DND-41 (cell line): ENCODE data around the gene CIROP.

Experiments used
- ATAC-seq: fragments of 200-7000 bp; cut with Tn5 transposase; 3 replicates; pipeline ENCODE4 v1.9.1; 2021; ENCODE audit warnings: low read depth; ENCODE audit not compliant: insufficient read depth
- DNase-seq: peaks from one replicate; pipeline ENCODE4 v3.0.0-alpha.2; 2020
- H2AFZ ChIP-seq: 2 replicates; pipeline ENCODE4 v1.6.0; 2012; ENCODE audit warnings: low read depth, low read length
- H3K27ac ChIP-seq: 2 replicates; pipeline ENCODE4 v1.5.1; 2012; ENCODE audit warnings: low read length, inconsistent platforms
- H3K27me3 ChIP-seq: fragments of 200-600 bp; sonication (generic); 2 replicates; pipeline ENCODE4 v1.6.0; 2012; ENCODE audit warnings: low read length, mild to moderate bottlenecking, inconsistent platforms; ENCODE audit not compliant: insufficient read depth, poor library complexity
- H3K36me3 ChIP-seq: 2 replicates; pipeline ENCODE4 v1.5.1; 2012; ENCODE audit warnings: low read length, inconsistent platforms; ENCODE audit not compliant: insufficient read depth
- H3K4me1 ChIP-seq: 2 replicates; pipeline ENCODE4 v1.5.1; 2012; ENCODE audit warnings: mild to moderate bottlenecking, low read length; ENCODE audit not compliant: insufficient read depth
- H3K4me2 ChIP-seq: 2 replicates; pipeline ENCODE4 v1.6.0; 2012; ENCODE audit warnings: mild to moderate bottlenecking, moderate library complexity, low read length, inconsistent platforms; ENCODE audit not compliant: insufficient read depth
- H3K4me3 ChIP-seq, 2 experiments: fragments of 200-600 bp in 1 of 2; shearing (Covaris generic) in 1 of 2; 2 replicates each; pipeline ENCODE4 v1.5.1; 2012 to 2016; ENCODE audit warnings: inconsistent platforms in 2 of 2, low read length in 2 of 2, mild to moderate bottlenecking in 2 of 2, low read depth in 1 of 2, moderate library complexity in 1 of 2
- H3K79me2 ChIP-seq: 2 replicates; pipeline ENCODE4 v1.6.0; 2012; ENCODE audit warnings: low read length, inconsistent platforms; ENCODE audit not compliant: insufficient read depth
- H3K9ac ChIP-seq: 2 replicates; pipeline ENCODE4 v1.6.0; 2012; ENCODE audit warnings: low read depth, mild to moderate bottlenecking, inconsistent platforms, low read length, moderate library complexity
- H3K9me3 ChIP-seq: 2 replicates; pipeline ENCODE4 v1.5.1; 2012; ENCODE audit warnings: low read length, moderate library complexity, mild to moderate bottlenecking, inconsistent platforms; ENCODE audit not compliant: insufficient read depth, severe bottlenecking
- H4K20me1 ChIP-seq: 2 replicates; pipeline ENCODE4 v1.6.0; 2012; ENCODE audit warnings: low read length; ENCODE audit not compliant: insufficient read depth
- EZH2 ChIP-seq: IDR thresholded peaks from 3 replicates; pipeline ENCODE4 v1.6.1; 2012; ENCODE audit warnings: borderline replicate concordance, low read depth, mild to moderate bottlenecking, moderate library complexity, low read length, inconsistent platforms; ENCODE audit not compliant: severe bottlenecking
- TF ChIP-seq, protein P1 (sequence below): IDR thresholded peaks from 2 replicates; pipeline ENCODE4 v1.5.1; 2012; ENCODE audit warnings: borderline replicate concordance, low read length, moderate library complexity, mild to moderate bottlenecking; ENCODE audit not compliant: poor library complexity, severe bottlenecking; ENCODE audit errors: extremely low read depth

The CIROP gene

DNA sequence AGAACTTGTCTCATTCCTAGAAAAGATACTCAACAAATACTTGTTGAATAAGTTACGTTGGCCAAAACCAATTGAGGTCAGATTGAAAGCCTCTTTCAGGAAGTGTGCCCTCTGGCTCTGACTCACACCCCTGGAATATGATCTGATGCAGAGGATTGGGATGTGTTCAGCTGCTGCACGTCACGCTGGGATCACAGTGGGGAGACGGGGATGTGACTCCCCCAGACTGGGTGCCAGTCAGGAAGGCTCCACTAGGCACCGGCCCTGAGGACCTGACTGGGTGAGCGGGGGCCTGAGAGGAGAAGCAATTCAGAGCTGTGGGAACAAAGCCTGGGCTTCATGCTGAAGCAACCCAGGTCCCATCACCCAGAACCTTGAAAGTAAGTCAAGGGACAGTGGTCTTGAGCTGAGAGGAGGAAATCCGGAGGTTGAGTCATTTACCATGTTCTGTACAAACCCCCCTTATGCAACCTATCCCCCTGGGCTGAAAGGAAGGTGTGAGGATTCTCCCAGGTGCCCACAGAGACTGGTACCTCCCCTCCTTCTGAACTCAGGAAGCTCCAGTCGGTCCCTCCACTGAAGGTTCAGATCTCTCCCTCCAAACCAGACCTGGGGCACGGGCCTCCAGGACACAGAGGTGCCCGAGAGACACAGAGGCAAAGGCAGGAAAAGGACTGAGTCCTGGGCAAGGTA lies 10.4 kb upstream of the CIROP start:
- no peak overlapping the region for H3K4me2 ChIP-seq
- no peak overlapping the region for H3K4me3 ChIP-seq
- no peaks in the 10 kb centered on the region for H3K4me1 ChIP-seq
- H3K27me3 ChIP-seq: peaks cover 45% of the 10 kb centered on the region
- no peak overlapping the region for H3K27ac ChIP-seq
- H3K9me3 ChIP-seq: no peaks in the 10 kb centered on the region
- H2AFZ ChIP-seq: no peak overlapping the region
- ATAC-seq: no peak
- TF ChIP-seq EZH2: no peak
- TF ChIP-seq, protein P1, sequence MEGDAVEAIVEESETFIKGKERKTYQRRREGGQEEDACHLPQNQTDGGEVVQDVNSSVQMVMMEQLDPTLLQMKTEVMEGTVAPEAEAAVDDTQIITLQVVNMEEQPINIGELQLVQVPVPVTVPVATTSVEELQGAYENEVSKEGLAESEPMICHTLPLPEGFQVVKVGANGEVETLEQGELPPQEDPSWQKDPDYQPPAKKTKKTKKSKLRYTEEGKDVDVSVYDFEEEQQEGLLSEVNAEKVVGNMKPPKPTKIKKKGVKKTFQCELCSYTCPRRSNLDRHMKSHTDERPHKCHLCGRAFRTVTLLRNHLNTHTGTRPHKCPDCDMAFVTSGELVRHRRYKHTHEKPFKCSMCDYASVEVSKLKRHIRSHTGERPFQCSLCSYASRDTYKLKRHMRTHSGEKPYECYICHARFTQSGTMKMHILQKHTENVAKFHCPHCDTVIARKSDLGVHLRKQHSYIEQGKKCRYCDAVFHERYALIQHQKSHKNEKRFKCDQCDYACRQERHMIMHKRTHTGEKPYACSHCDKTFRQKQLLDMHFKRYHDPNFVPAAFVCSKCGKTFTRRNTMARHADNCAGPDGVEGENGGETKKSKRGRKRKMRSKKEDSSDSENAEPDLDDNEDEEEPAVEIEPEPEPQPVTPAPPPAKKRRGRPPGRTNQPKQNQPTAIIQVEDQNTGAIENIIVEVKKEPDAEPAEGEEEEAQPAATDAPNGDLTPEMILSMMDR: no peak
- no peaks in the 10 kb centered on the region; the same call in none of the 2 replicates for H4K20me1 ChIP-seq
- H3K79me2 ChIP-seq: no peaks in the 10 kb centered on the region
- DNase-seq: no peak
- H3K36me3 ChIP-seq: no peaks in the 10 kb centered on the region
- H3K9ac ChIP-seq: no peak overlapping the region

DNA sequence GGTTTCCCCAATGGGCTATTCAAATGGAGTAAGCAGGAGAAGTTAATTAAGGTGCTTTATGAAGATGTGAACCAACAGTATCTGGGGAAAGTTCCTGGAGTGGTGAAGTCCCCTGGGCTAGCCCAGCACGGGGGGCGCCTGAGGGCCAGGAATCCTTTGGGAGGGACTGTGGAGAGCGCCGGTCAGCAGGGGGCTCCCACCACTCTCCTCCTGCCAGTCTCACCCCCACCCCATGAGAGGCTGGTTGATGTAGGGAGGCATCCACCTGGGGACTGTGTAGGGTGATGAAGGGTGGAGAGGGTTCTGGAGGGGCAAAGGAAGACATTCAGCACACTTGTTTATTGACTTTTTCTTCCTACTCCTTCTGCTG lies 9.9 kb upstream of the CIROP start:
- H4K20me1 ChIP-seq: no peaks in the 10 kb centered on the region; the same call in 1 of the 2 replicates
- H3K4me2 ChIP-seq: no peak overlapping the region
- H3K9ac ChIP-seq: no peak overlapping the region
- H3K9me3 ChIP-seq: no peaks in the 10 kb centered on the region
- ATAC-seq (no peak), DNase-seq (no peak)
- H3K4me1 ChIP-seq: no peaks in the 10 kb centered on the region
- H3K79me2 ChIP-seq: no peaks in the 10 kb centered on the region
- no peak overlapping the region for H3K4me3 ChIP-seq
- no peak overlapping the region for H3K27ac ChIP-seq
- peaks cover 47% of the 10 kb centered on the region for H3K27me3 ChIP-seq
- no peaks in the 10 kb centered on the region for H3K36me3 ChIP-seq
- TF ChIP-seq EZH2: no peak
- TF ChIP-seq, protein P1: no peak
- H2AFZ ChIP-seq: no peak overlapping the region

DNA sequence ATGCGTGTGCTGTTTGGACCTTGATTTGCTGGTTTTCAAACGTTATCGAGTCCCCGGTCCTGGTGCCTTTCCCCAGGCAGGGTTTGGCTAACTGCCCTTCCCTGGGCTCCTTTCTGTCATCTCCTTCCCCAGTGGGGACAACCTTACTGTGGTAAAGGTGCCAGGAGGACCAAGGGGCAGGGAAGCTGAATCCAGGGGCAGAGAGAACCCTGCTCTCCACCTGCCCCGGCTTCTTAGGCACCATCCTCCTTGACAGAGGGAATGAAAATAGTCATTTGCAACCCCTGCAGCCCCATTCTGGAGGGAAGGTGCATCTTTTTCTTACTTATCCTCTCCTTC lies 9.3 kb upstream of the CIROP start:
- Histone ChIP-seq H3K36me3 (no peaks in the 10 kb centered on the region), H3K4me1 (no peaks in the 10 kb centered on the region), H3K4me2 (no peak overlapping the region), H3K9me3 (no peaks in the 10 kb centered on the region), H3K9ac (no peak overlapping the region), H3K27me3 (peaks cover 47% of the 10 kb centered on the region), H4K20me1 (no peaks in the 10 kb centered on the region; the same call in 1 of the 2 replicates), H2AFZ (no peak overlapping the region), H3K27ac (no peak overlapping the region), H3K4me3 (no peak overlapping the region), H3K79me2 (no peaks in the 10 kb centered on the region)
- no peak for ATAC-seq
- TF ChIP-seq EZH2: no peak
- TF ChIP-seq, protein P1: no peak
- no peak for DNase-seq
